MM.1S (cell line): ENCODE data around the gene EXTL1.

ENCODE experiments used
- DNase-seq: peaks from one replicate; pipeline ENCODE4 v3.0.0-alpha.2; 2015
- H2AFZ ChIP-seq: fragments of 300-600 bp; sonication (generic); 2 replicates; pipeline ENCODE4 v1.6.0; 2016; ENCODE audit warnings: antibody characterized with exemption, low read length
- H3F3A ChIP-seq: fragments of 300-600 bp; sonication (generic); 2 replicates; pipeline ENCODE4 v1.6.1; 2016; ENCODE audit warnings: mild to moderate bottlenecking, antibody characterized with exemption, low read length, moderate library complexity, mixed read lengths; ENCODE audit not compliant: insufficient read depth
- H3K27ac ChIP-seq: fragments of 300-600 bp; sonication (generic); 2 replicates; pipeline ENCODE4 v1.5.1; 2016; ENCODE audit warnings: mild to moderate bottlenecking, low read length
- H3K27me3 ChIP-seq: fragments of 300-600 bp; sonication (generic); replicated peaks from 2 replicates; pipeline ENCODE4 v1.6.0; 2016; ENCODE audit warnings: low read length; ENCODE audit not compliant: insufficient read depth
- H3K36me3 ChIP-seq: fragments of 300-600 bp; sonication (generic); replicated peaks from 2 replicates; pipeline ENCODE4 v1.6.1; 2016; ENCODE audit warnings: mild to moderate bottlenecking, low read length, mixed read lengths; ENCODE audit not compliant: insufficient read depth
- H3K4me1 ChIP-seq: fragments of 300-600 bp; sonication (generic); 2 replicates; pipeline ENCODE4 v1.6.1; 2016; ENCODE audit warnings: low read length, mixed read lengths
- H3K4me2 ChIP-seq: fragments of 300-600 bp; sonication (generic); 2 replicates; pipeline ENCODE4 v1.6.0; 2016; ENCODE audit warnings: low read depth, low read length
- H3K4me3 ChIP-seq: fragments of 300-600 bp; sonication (generic); 2 replicates; pipeline ENCODE4 v1.5.1; 2016; ENCODE audit warnings: low read length, mixed read lengths
- H3K79me2 ChIP-seq: fragments of 300-600 bp; sonication (generic); 2 replicates; pipeline ENCODE4 v1.6.1; 2016; ENCODE audit warnings: mixed run types, low read length, mixed read lengths
- H3K9ac ChIP-seq: fragments of 300-600 bp; sonication (generic); 2 replicates; pipeline ENCODE4 v1.6.1; 2016; ENCODE audit warnings: low read length, mixed read lengths
- H3K9me2 ChIP-seq: fragments of 300-600 bp; sonication (generic); replicated peaks from 2 replicates; pipeline ENCODE4 v1.6.1; 2016; ENCODE audit warnings: mild to moderate bottlenecking, low read length, mixed read lengths; ENCODE audit not compliant: insufficient read depth
- H3K9me3 ChIP-seq: fragments of 300-600 bp; sonication (generic); replicated peaks from 2 replicates; pipeline ENCODE4 v1.6.1; 2016; ENCODE audit warnings: mild to moderate bottlenecking, low read length, mixed read lengths; ENCODE audit not compliant: insufficient read depth
- H4K20me1 ChIP-seq: fragments of 300-600 bp; sonication (generic); 2 replicates; pipeline ENCODE4 v1.6.1; 2016; ENCODE audit warnings: mild to moderate bottlenecking, low read length, moderate library complexity, mixed read lengths; ENCODE audit not compliant: insufficient read depth
- CTCF ChIP-seq: fragments of 300-600 bp; sonication (generic); IDR thresholded peaks from 2 replicates; pipeline ENCODE4 v1.5.1; 2016; ENCODE audit warnings: antibody characterized with exemption, low read length, mixed read lengths
- EZH2 ChIP-seq: fragments of 300-600 bp; sonication (generic); optimal IDR thresholded peaks from 2 replicates; pipeline ENCODE3; 2017; ENCODE audit warnings: low read depth, mild to moderate bottlenecking, antibody characterized with exemption, low read length, mixed read lengths
- EZH2phosphoT487 ChIP-seq: fragments of 300-600 bp; sonication (generic); IDR thresholded peaks from 2 replicates; pipeline ENCODE4 v1.6.1; 2018; ENCODE audit warnings: antibody characterized with exemption, low read length

EXTL1 gene

GRCh38 chr1:25990251-25990650, 31.3 kb upstream of the EXTL1 start:
- no peaks in the 10 kb centered on the region for H3K27me3 ChIP-seq
- no peak for TF ChIP-seq CTCF
- no peak for TF ChIP-seq EZH2phosphoT487
- no peak for TF ChIP-seq EZH2
- no peaks in the 10 kb centered on the region for H3K9me3 ChIP-seq
- no peaks in the 10 kb centered on the region for H3K79me2 ChIP-seq
- no peak for DNase-seq
- H3K4me2 ChIP-seq, result no peak overlapping the region
- H3K27ac ChIP-seq, result no peak overlapping the region
- no peak overlapping the region for H3K4me3 ChIP-seq
- H3K9ac ChIP-seq, result no peak overlapping the region
- no peaks in the 10 kb centered on the region for H3K4me1 ChIP-seq
- no peak overlapping the region for H2AFZ ChIP-seq
- H4K20me1 ChIP-seq, result no peaks in the 10 kb centered on the region
- H3K9me2 ChIP-seq, result no peaks in the 10 kb centered on the region
- H3F3A ChIP-seq, result no peaks in the 10 kb centered on the region
- H3K36me3 ChIP-seq, result no peaks in the 10 kb centered on the region

- no peak for TF ChIP-seq EZH2
- TF ChIP-seq EZH2phosphoT487, result no peak
- TF ChIP-seq CTCF, result no peak
- Histone ChIP-seq H4K20me1 (no peaks in the 10 kb centered on the region), H3K9me3 (no peaks in the 10 kb centered on the region), H3K27ac (no peak overlapping the region), H3K9me2 (no peaks in the 10 kb centered on the region), H2AFZ (no peak overlapping the region), H3K4me1 (no peaks in the 10 kb centered on the region), H3F3A (no peaks in the 10 kb centered on the region), H3K27me3 (no peaks in the 10 kb centered on the region), H3K36me3 (no peaks in the 10 kb centered on the region), H3K4me3 (no peak overlapping the region), H3K4me2 (no peak overlapping the region), H3K9ac (no peak overlapping the region), H3K79me2 (0 out of 2 replicates have a peak, but pooled peaks cover 3% of the 10 kb centered on the region)
- no peak for DNase-seq
Measured at GRCh38 chr1:25990702-25991395, 30.7 kb upstream of the EXTL1 start.

- Histone ChIP-seq H3K27me3 (no peaks in the 10 kb centered on the region), H3K79me2 (0 out of 2 replicates have a peak, but pooled peaks cover 9% of the 10 kb centered on the region), H3K4me3 (no peak overlapping the region), H4K20me1 (no peaks in the 10 kb centered on the region), H3K9me2 (no peaks in the 10 kb centered on the region), H3K36me3 (no peaks in the 10 kb centered on the region), H3K27ac (no peak overlapping the region), H3K4me2 (no peak overlapping the region), H3K9ac (no peak overlapping the region), H2AFZ (no peak overlapping the region), H3K4me1 (peaks cover 7% of the 10 kb centered on the region), H3K9me3 (no peaks in the 10 kb centered on the region), H3F3A (peaks cover 5% of the 10 kb centered on the region)
- no peak for TF ChIP-seq CTCF
- TF ChIP-seq EZH2phosphoT487, result no peak
- TF ChIP-seq EZH2, result no peak
- no peak for DNase-seq
Measured at GRCh38 chr1:25991937-25992688, 29.5 kb upstream of the EXTL1 start.
